NCI-H1417 (cell line): Measurements from ENCODE around the gene ZNF644.

ENCODE experiments used
- DNase-seq, 3 experiments: peaks; one replicate each; lab custom pipeline; 2025; lab: John Stamatoyannopoulos, UW

Gene ZNF644

DNA sequence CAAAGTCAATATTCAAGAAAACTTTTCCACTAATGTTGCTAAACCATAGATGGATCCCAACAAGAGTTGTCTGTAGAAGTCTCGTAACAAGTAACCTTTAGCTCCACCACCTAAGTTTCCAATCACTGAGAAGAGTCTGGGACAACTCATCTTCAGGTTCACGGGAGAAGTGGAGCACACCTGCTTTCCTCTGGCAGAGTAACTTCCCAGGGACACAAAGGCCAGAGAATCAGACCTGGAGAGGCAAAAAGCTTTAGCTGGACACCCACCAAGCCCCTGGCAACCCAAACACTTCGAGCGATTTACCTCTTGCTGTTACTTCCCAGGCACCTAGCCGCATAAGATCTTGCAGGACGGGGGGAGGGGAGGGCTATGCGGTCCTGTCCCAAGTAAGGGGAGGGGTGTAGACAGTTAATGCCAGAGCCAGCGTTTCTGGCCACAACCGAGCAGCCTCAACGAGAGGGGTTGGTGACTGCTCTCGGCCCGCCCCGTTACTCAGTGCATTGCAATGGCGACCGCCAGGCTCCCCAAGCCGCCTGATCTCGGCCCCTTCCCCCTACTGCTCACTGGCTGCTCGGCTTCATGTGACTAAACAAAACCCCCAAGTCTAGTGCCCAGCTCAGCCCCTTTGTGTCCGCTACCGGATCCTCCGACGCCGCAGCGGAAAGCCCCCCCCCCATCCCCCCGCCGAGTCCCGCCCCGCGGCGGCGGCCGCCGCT lies 709 bp downstream of the ZNF644 start:
- peak; percentile 84 to 90 (median 88) for DNase-seq

- DNase-seq: no peak
Observed at GRCh38 chr1:91020486-91020885, 1.3 kb downstream of the ZNF644 start.

- no peak for DNase-seq
Observed at GRCh38 chr1:91018006-91018405, 3.8 kb downstream of the ZNF644 start.

- DNase-seq: peak; percentile 7 to 72 (median 28)
Observed at GRCh38 chr1:91015794-91016550, 5.9 kb downstream of the ZNF644 start.

- DNase-seq: no peak
Observed at GRCh38 chr1:91015358-91015780, 6.5 kb downstream of the ZNF644 start.

DNA sequence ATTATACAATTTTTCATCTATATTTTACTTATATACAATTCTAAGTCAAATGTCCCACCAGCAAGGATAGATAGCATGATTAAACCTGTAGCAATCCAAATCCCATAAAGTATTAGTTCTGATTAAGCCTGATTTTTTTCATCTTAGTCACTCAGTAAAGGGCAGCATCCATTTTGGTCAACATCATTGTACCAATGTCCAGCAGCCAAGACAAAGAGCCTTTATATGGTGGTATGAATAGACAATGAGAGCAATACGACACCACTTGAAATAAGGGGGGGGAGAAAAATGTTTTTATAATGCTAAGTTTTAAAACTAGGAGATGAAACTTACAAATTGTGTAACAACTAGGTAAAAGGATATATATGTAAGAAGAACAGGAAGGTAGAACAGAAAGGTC lies 7.4 kb downstream of the ZNF644 start:
- DNase-seq: no peak

DNA sequence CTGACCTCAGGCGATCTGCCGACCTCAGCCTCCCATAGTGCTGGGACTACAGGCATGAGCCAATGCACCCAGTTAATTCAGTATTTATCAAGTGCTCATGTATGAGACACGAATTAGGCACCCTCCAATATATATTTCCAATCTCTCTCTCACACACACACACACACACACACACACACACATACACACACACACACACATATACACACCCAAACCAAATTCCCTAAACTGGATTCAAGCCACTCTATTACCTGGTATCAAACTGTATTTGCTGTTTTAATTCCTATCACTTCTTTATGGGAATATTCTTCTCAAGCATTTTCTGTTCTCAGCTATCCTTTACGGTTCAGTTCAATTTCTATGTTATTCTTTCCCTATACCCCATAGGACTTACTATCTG lies 8.5 kb downstream of the ZNF644 start:
- no peak for DNase-seq

DNA sequence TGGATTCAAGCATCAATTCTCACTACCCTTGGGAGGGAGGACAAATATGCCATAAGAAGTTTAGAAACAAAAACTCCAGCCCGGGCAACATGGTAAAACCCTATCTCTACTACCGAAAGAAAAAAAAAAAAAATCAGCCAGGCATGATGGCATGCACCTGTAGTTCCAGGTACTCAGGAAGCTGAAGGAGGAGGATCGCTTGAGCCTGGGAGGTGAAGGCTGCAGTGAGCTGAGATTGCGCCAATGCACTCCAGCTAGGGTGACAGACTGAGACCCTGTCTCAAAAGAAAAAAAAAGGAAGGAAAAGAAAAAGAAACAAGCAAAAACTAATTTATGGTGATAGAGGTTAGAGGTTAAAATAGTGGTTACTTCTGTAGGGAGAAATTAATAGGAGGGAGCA lies 9.6 kb downstream of the ZNF644 start:
- DNase-seq: no peak

GRCh38 chr1:91011726-91012125 lies 10.1 kb downstream of the ZNF644 start:
- no peak for DNase-seq

DNA sequence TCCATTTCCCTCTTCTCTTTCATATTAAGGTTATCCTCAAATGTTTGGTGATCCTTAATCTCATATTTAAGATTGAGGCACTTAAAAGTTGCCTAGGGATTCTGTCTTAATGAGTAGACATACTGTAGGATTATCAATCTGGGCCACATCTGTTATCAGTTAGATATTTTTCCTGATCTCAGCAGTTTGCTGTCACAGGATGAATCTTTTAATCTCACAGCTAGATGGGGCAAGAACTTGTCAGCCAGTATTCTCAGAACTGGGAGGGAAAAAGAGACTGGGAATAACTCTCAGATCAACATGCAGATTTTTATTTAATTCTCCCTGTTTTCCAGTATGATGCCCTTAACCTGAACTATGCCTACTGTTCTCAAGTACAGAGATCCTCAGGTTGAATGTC lies 14.0 kb downstream of the ZNF644 start:
- no peak for DNase-seq

GRCh38 chr1:91007092-91007491 lies 14.7 kb downstream of the ZNF644 start:
- no peak for DNase-seq

- DNase-seq: no peak
Observed at GRCh38 chr1:91006113-91006908, 15.5 kb downstream of the ZNF644 start.

- no peak for DNase-seq
Observed at GRCh38 chr1:91005285-91005684, 16.6 kb downstream of the ZNF644 start.

GRCh38 chr1:91004145-91004544 lies 17.7 kb downstream of the ZNF644 start:
- no peak for DNase-seq

GRCh38 chr1:90996742-90997413 lies 25.0 kb downstream of the ZNF644 start:
- no peak for DNase-seq

DNA sequence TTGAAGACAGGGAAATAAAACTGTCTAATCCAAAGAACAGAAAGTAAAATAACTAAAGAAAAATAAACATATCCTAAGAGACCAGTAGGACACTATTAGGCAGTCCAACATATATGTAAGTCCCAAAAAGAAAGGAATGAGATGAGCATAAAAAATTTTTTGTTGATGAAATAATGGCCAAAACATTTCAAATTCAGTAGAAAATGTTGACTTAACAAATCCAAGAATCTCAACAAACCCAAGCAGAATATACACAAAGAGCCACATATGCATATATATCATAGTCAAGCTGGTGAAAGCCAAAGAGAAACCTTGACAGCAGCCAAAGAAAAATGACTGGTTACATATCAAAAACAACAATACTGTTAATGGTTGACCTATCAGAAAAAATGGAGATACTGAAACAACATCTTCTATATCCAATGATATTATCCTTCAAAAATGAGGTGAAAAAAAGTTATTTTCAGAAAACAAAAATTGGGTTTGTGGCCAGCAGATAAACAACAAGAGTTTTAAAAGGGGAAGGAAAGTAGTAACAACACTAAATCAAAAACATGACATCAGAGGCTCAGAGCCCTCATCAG lies 26.4 kb downstream of the ZNF644 start:
- DNase-seq: no peak

DNA sequence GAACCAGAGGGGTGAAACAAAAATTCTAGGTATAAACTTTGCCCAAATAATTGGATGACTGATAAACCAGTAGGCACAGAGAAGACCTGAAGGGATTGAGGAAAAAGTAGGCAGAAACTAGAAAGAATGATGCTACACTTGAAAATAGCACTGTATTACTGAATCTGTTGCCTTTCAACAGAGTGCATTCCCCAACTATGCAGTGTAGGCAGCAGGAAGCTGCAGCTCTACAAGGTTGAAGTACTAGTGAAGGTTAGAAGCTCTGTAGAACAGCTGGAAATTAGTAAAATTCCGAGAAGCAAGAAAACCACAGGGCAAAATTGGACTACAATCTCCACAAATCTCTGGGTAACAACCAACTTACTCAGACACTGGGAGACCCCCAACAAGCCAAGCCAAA lies 27.4 kb downstream of the ZNF644 start:
- DNase-seq: no peak

GRCh38 chr1:90993245-90993644 lies 28.6 kb downstream of the ZNF644 start:
- DNase-seq: no peak

- DNase-seq: no peak
Observed at GRCh38 chr1:90990779-90991178, 31.1 kb downstream of the ZNF644 start.

DNA sequence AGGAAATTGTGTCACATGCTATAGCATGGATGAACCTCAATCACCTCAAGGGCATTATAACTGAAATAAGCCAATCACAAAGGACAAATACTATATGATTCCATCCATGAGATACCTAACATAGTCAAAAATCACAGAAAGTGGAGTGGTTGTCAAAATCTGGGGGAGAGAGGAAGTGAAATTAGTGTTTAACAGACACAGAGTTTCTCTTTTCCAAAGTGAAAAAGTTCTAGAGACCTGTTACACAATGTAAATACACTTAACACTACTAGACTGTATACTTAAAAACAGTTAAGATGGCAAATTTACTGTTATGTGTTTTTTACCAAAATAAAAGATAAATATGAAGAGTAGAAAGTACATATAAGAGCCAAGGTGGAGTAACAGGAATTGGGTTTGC lies 31.8 kb downstream of the ZNF644 start:
- DNase-seq: no peak

- DNase-seq: no peak
Observed at GRCh38 chr1:90989302-90989701, 32.5 kb downstream of the ZNF644 start.

DNA sequence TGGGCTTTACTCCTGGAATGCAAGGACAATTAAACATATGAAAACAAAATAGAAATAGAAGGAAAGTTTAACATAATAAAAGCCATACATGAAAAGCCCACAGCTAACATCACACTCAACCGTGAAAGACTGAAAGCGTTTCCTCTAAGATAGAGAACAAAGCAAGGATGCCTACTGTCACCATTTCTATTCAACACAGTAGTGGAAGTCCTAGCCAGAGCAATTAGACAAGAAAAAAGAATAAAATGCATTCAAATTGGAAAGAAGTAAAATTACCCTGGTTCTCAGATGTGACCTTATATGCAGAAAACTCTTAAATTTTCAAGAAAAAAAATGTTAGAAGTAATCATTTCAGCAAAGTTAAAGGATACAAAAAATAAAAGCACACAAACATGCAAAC lies 34.0 kb downstream of the ZNF644 start:
- DNase-seq: no peak
